DND-41 (cell line): ENCODE data around the gene CLASP1.
"Not testable (repeated sequence)": the region's sequence is repeated elsewhere in the genome, so short reads cannot be mapped to it uniquely, and the experiment has no call there.

Experiments
- ATAC-seq: fragments of 200-7000 bp; cut with Tn5 transposase; 3 replicates; pipeline ENCODE4 v1.9.1; 2021; ENCODE audit warnings: low read depth; ENCODE audit not compliant: insufficient read depth
- DNase-seq: peaks from one replicate; pipeline ENCODE4 v3.0.0-alpha.2; 2020
- H2AFZ ChIP-seq: 2 replicates; pipeline ENCODE4 v1.6.0; 2012; ENCODE audit warnings: low read depth, low read length
- H3K27ac ChIP-seq: 2 replicates; pipeline ENCODE4 v1.5.1; 2012; ENCODE audit warnings: low read length, inconsistent platforms
- H3K27me3 ChIP-seq: fragments of 200-600 bp; sonication (generic); 2 replicates; pipeline ENCODE4 v1.6.0; 2012; ENCODE audit warnings: low read length, mild to moderate bottlenecking, inconsistent platforms; ENCODE audit not compliant: insufficient read depth, poor library complexity
- H3K36me3 ChIP-seq: 2 replicates; pipeline ENCODE4 v1.5.1; 2012; ENCODE audit warnings: low read length, inconsistent platforms; ENCODE audit not compliant: insufficient read depth
- H3K4me1 ChIP-seq: 2 replicates; pipeline ENCODE4 v1.5.1; 2012; ENCODE audit warnings: mild to moderate bottlenecking, low read length; ENCODE audit not compliant: insufficient read depth
- H3K4me2 ChIP-seq: 2 replicates; pipeline ENCODE4 v1.6.0; 2012; ENCODE audit warnings: mild to moderate bottlenecking, moderate library complexity, low read length, inconsistent platforms; ENCODE audit not compliant: insufficient read depth
- H3K4me3 ChIP-seq, 2 experiments: fragments of 200-600 bp in 1 of 2; shearing (Covaris generic) in 1 of 2; 2 replicates each; pipeline ENCODE4 v1.5.1; 2012 to 2016; ENCODE audit warnings: inconsistent platforms in 2 of 2, low read length in 2 of 2, mild to moderate bottlenecking in 2 of 2, low read depth in 1 of 2, moderate library complexity in 1 of 2
- H3K79me2 ChIP-seq: 2 replicates; pipeline ENCODE4 v1.6.0; 2012; ENCODE audit warnings: low read length, inconsistent platforms; ENCODE audit not compliant: insufficient read depth
- H3K9ac ChIP-seq: 2 replicates; pipeline ENCODE4 v1.6.0; 2012; ENCODE audit warnings: low read depth, mild to moderate bottlenecking, inconsistent platforms, low read length, moderate library complexity
- H3K9me3 ChIP-seq: 2 replicates; pipeline ENCODE4 v1.5.1; 2012; ENCODE audit warnings: low read length, moderate library complexity, mild to moderate bottlenecking, inconsistent platforms; ENCODE audit not compliant: insufficient read depth, severe bottlenecking
- H4K20me1 ChIP-seq: 2 replicates; pipeline ENCODE4 v1.6.0; 2012; ENCODE audit warnings: low read length; ENCODE audit not compliant: insufficient read depth
- EZH2 ChIP-seq: IDR thresholded peaks from 3 replicates; pipeline ENCODE4 v1.6.1; 2012; ENCODE audit warnings: borderline replicate concordance, low read depth, mild to moderate bottlenecking, moderate library complexity, low read length, inconsistent platforms; ENCODE audit not compliant: severe bottlenecking
- TF ChIP-seq, protein P1 (sequence below): IDR thresholded peaks from 2 replicates; pipeline ENCODE4 v1.5.1; 2012; ENCODE audit warnings: borderline replicate concordance, low read length, moderate library complexity, mild to moderate bottlenecking; ENCODE audit not compliant: poor library complexity, severe bottlenecking; ENCODE audit errors: extremely low read depth

The CLASP1 gene

DNA sequence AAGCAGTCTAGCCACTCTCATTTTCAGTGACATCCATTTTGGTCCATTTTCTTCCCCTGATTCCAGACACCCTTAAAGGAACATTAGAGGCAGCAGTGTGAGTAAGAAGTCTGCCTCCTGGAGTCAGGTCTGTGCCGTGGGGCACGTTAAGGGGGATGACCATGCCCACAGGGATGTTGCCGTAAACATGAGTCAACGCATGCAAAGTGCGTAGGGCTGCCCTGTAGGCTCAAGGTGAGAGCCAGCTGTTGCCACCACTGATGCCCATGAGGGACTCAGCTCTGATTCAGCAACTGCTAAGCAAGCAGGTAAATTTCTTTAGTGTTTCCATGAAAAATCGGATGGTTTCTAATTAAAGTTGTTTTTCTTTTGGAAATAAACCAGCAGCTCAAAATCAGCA, 302.9 kb downstream of the CLASP1 start:
- no peak for ATAC-seq
- Histone ChIP-seq H3K9ac (no peak overlapping the region), H3K4me1 (no peaks in the 10 kb centered on the region), H3K36me3 (peaks cover 76% of the 10 kb centered on the region), H3K79me2 (no peaks in the 10 kb centered on the region), H3K27me3 (no peaks in the 10 kb centered on the region), H2AFZ (no peak overlapping the region), H4K20me1 (no peaks in the 10 kb centered on the region), H3K4me2 (no peak overlapping the region), H3K9me3 (no peaks in the 10 kb centered on the region), H3K27ac (no peak overlapping the region), H3K4me3 (no peak overlapping the region)
- TF ChIP-seq, protein P1, sequence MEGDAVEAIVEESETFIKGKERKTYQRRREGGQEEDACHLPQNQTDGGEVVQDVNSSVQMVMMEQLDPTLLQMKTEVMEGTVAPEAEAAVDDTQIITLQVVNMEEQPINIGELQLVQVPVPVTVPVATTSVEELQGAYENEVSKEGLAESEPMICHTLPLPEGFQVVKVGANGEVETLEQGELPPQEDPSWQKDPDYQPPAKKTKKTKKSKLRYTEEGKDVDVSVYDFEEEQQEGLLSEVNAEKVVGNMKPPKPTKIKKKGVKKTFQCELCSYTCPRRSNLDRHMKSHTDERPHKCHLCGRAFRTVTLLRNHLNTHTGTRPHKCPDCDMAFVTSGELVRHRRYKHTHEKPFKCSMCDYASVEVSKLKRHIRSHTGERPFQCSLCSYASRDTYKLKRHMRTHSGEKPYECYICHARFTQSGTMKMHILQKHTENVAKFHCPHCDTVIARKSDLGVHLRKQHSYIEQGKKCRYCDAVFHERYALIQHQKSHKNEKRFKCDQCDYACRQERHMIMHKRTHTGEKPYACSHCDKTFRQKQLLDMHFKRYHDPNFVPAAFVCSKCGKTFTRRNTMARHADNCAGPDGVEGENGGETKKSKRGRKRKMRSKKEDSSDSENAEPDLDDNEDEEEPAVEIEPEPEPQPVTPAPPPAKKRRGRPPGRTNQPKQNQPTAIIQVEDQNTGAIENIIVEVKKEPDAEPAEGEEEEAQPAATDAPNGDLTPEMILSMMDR, result no peak
- no peak for TF ChIP-seq EZH2
- DNase-seq, result no peak

- Histone ChIP-seq H3K27me3 (no peaks in the 10 kb centered on the region), H3K4me2 (no peak overlapping the region), H4K20me1 (no peaks in the 10 kb centered on the region), H3K9ac (no peak overlapping the region), H3K4me1 (no peaks in the 10 kb centered on the region), H3K4me3 (no peak overlapping the region), H3K27ac (no peak overlapping the region), H3K79me2 (no peaks in the 10 kb centered on the region), H3K36me3 (peaks cover 75% of the 10 kb centered on the region), H3K9me3 (no peaks in the 10 kb centered on the region), H2AFZ (no peak overlapping the region)
- ATAC-seq, result no peak
- TF ChIP-seq EZH2, result no peak
- TF ChIP-seq, protein P1, result no peak
- DNase-seq, result no peak
Observed at GRCh38 chr2:121345887-121346286, 303.4 kb downstream of the CLASP1 start.

DNA sequence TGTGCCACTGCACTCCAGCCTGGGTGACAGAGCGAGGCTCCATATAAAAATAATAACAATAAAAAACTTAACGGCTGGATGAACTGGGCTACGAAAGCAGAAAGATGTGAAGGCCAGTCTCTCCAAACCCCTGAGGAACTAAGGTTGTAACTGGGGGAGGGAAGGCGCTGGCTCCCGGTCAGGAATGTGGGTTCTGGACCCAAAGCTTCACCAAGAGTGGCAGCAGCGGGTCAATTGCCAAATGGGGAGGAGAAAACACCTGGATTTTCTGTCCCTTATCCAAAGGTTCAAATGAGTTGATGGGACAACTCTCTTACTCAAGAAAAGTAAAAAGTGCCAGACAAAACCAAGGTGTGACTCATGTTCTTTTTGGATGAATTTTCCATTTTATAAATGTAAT, 304.2 kb downstream of the CLASP1 start:
- Histone ChIP-seq H3K27ac (no peak overlapping the region), H3K27me3 (no peaks in the 10 kb centered on the region), H3K9ac (no peak overlapping the region), H4K20me1 (no peaks in the 10 kb centered on the region), H2AFZ (no peak overlapping the region), H3K4me1 (no peaks in the 10 kb centered on the region), H3K4me2 (no peak overlapping the region), H3K79me2 (no peaks in the 10 kb centered on the region), H3K36me3 (peaks cover 75% of the 10 kb centered on the region), H3K9me3 (no peaks in the 10 kb centered on the region), H3K4me3 (no peak overlapping the region)
- ATAC-seq (no peak), DNase-seq (no peak)
- TF ChIP-seq, protein P1, result no peak
- TF ChIP-seq EZH2, result no peak

DNA sequence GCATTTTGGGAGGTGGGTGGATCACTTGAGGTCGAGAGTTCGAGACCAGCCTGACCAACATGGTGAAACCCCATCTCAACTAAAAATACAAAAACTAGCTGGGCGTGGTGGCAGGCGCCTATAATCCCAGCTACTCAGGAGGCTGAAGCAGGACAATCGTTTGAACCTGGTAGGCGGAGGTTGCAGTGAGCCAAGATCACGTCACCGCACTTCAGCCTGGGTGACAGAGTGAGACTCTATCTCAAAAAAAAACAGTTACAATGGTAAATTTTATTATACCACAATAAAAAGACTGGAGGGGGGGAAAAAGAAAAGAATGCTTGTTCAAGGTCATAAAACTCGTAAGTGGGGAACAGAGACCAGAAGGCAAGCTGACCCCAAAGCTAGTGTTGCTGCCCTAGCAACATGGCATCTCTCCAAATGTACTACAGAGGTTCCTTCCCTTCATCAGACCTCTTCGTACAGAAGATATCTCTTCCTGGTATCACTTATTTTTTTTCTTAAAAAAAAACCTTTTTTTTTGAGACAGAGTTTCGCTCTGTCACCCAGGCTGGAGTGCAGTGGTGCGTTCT, 305.3 kb downstream of the CLASP1 start:
- H3K4me2 ChIP-seq, H2AFZ ChIP-seq, H3K79me2 ChIP-seq, ATAC-seq, H3K27me3 ChIP-seq, H3K4me3 ChIP-seq, H4K20me1 ChIP-seq, DNase-seq, H3K9ac ChIP-seq, H3K9me3 ChIP-seq, H3K27ac ChIP-seq, H3K4me1 ChIP-seq: not testable (repeated sequence)
- peaks cover 71% of the 10 kb centered on the region for H3K36me3 ChIP-seq
